ENCODE measurements around the gene DOCK1.

The DOCK1 gene

GRCh38 chr10:127236266-127236665 lies 331.0 kb downstream of the DOCK1 start:
- DNase-seq = no peak

GRCh38 chr10:127242914-127243313 lies 337.7 kb downstream of the DOCK1 start:
- DNase-seq = no peak

GRCh38 chr10:127243490-127244272 lies 338.5 kb downstream of the DOCK1 start:
- DNase-seq = no peak

GRCh38 chr10:127245456-127245855 lies 340.2 kb downstream of the DOCK1 start:
- DNase-seq = no peak

GRCh38 chr10:127250031-127250430 lies 344.8 kb downstream of the DOCK1 start:
- DNase-seq = no peak

- DNase-seq = no peak
Observed at GRCh38 chr10:127252818-127253217, 347.6 kb downstream of the DOCK1 start.

- DNase-seq = no peak
Observed at GRCh38 chr10:127254276-127254675, 349.0 kb downstream of the DOCK1 start.

- DNase-seq = no peak
Observed at GRCh38 chr10:127257395-127257794, 352.2 kb downstream of the DOCK1 start.

- no peak for DNase-seq
Observed at GRCh38 chr10:127259347-127259746, 354.1 kb downstream of the DOCK1 start.

- no peak for DNase-seq
Observed at GRCh38 chr10:127262606-127263005, 357.4 kb downstream of the DOCK1 start.

GRCh38 chr10:127265288-127265687 lies 360.1 kb downstream of the DOCK1 start:
- no peak for DNase-seq

- no peak for DNase-seq
Observed at GRCh38 chr10:127266431-127266830, 361.2 kb downstream of the DOCK1 start.

GRCh38 chr10:127267442-127267841 lies 362.2 kb downstream of the DOCK1 start:
- no peak for DNase-seq

- no peak for DNase-seq
Observed at GRCh38 chr10:127272076-127272475, 366.8 kb downstream of the DOCK1 start.

- no peak for DNase-seq
Observed at GRCh38 chr10:127275272-127275671, 370.0 kb downstream of the DOCK1 start.

- no peak for DNase-seq
Observed at GRCh38 chr10:127275793-127276450, 370.7 kb downstream of the DOCK1 start.

- DNase-seq = no peak
Observed at GRCh38 chr10:127276794-127277462, 371.7 kb downstream of the DOCK1 start.

GRCh38 chr10:127278001-127278400 lies 372.8 kb downstream of the DOCK1 start:
- DNase-seq = no peak

GRCh38 chr10:127279334-127279774 lies 374.1 kb downstream of the DOCK1 start:
- no peak for DNase-seq

- no peak for DNase-seq
Observed at GRCh38 chr10:127280446-127280845, 375.2 kb downstream of the DOCK1 start.

- no peak for DNase-seq
Observed at GRCh38 chr10:127283017-127283416, 377.8 kb downstream of the DOCK1 start.

- DNase-seq = no peak
Observed at GRCh38 chr10:127283576-127283975, 378.3 kb downstream of the DOCK1 start.

- no peak for DNase-seq
Observed at GRCh38 chr10:127290850-127291249, 385.6 kb downstream of the DOCK1 start.

GRCh38 chr10:127291329-127291728 lies 386.1 kb downstream of the DOCK1 start:
- no peak for DNase-seq
